Bronchial epithelial cell (primary cell): Measurements from ENCODE around the gene PLA1A. TPM values are rescaled to one million over a fixed set of nuclear protein-coding genes. Genes with fewer than 3 reads are reported as not detected.

Source experiments
- DNase-seq: peaks from one replicate; pipeline ENCODE4 v3.0.0-alpha.2; 2010; ENCODE audit warnings: low read depth
- FAIRE-seq: peaks from 2 replicates; lab custom pipeline; 2011; peaks lifted over from hg19 to GRCh38; lab: Jason Lieb, UNC
- H3K27me3 ChIP-seq: 2 replicates; pipeline ENCODE4 v1.5.1; 2011; ENCODE audit warnings: low read length; ENCODE audit not compliant: control insufficient read depth, insufficient read depth
- H3K36me3 ChIP-seq: 2 replicates; pipeline ENCODE4 v1.5.1; 2011; ENCODE audit warnings: low read length; ENCODE audit not compliant: control insufficient read depth, insufficient read depth
- H3K4me3 ChIP-seq: 2 replicates; pipeline ENCODE4 v1.5.1; 2011; ENCODE audit warnings: mild to moderate bottlenecking, low read depth, low read length, control low read depth
- CTCF ChIP-seq: IDR thresholded peaks from 2 replicates; pipeline ENCODE4 v1.5.1; 2011; ENCODE audit warnings: mild to moderate bottlenecking, moderate library complexity, low read length, control low read depth, inconsistent platforms; ENCODE audit not compliant: insufficient read depth, severe bottlenecking
- total RNA-seq: library from RNA; depleted of rRNA; stranded (reverse); fragments of >200 nt; gene quantifications from 2 replicates; pipeline ENCODE4 v1.2.1, GENCODE V29; 2014

PLA1A gene
- total RNA-seq, 1 donor from 2014 or later, result not detected

- FAIRE-seq (no peak), DNase-seq (no peak)
- no peak for TF ChIP-seq CTCF
- Histone ChIP-seq H3K27me3 (no peaks in the 10 kb centered on the region), H3K4me3 (no peak overlapping the region), H3K36me3 (no peaks in the 10 kb centered on the region)
Measured at GRCh38 chr3:119652306-119653033, 54.8 kb downstream of the PLA1A start.

- Histone ChIP-seq H3K36me3 (no peaks in the 10 kb centered on the region), H3K4me3 (no peak overlapping the region), H3K27me3 (no peaks in the 10 kb centered on the region)
- no peak for DNase-seq
- TF ChIP-seq CTCF, result no peak
- FAIRE-seq, result no peak
Measured at GRCh38 chr3:119653876-119654275, 56.2 kb downstream of the PLA1A start.

GRCh38 chr3:119657887-119658702, 60.4 kb downstream of the PLA1A start:
- no peak for TF ChIP-seq CTCF
- FAIRE-seq (no peak), DNase-seq (no peak)

GRCh38 chr3:119658994-119659393, 61.3 kb downstream of the PLA1A start:
- FAIRE-seq, result no peak

More at GRCh38 chr3:119657887-119658702, 60.4 kb downstream of the PLA1A start:
- H3K27me3 ChIP-seq, result no peaks in the 10 kb centered on the region
- no peak overlapping the region for H3K4me3 ChIP-seq
- H3K36me3 ChIP-seq, result no peaks in the 10 kb centered on the region

GRCh38 chr3:119659606-119660291, 62.1 kb downstream of the PLA1A start:
- no peak for TF ChIP-seq CTCF
- Histone ChIP-seq H3K36me3 (no peaks in the 10 kb centered on the region), H3K4me3 (no peak overlapping the region), H3K27me3 (no peaks in the 10 kb centered on the region)
- FAIRE-seq, result peak; percentile 86
- DNase-seq, result no peak

More at GRCh38 chr3:119658994-119659393, 61.3 kb downstream of the PLA1A start:
- no peak for DNase-seq
- Histone ChIP-seq H3K4me3 (no peak overlapping the region), H3K27me3 (no peaks in the 10 kb centered on the region), H3K36me3 (no peaks in the 10 kb centered on the region)
- no peak for TF ChIP-seq CTCF
